H9 (cell line): ENCODE results near the gene PIK3C2A. TPM values are rescaled to one million over a fixed set of nuclear protein-coding genes. Genes with fewer than 3 reads are reported as not detected.

Experiments used
- DNase-seq: peaks from one replicate; pipeline ENCODE4 v3.0.0-alpha.2; 2017
- H2AFZ ChIP-seq: one replicate; pipeline ENCODE4 v1.6.1; 2013; ENCODE audit warnings: mild to moderate bottlenecking, low read length, control low read depth, moderate library complexity
- H2AK5ac ChIP-seq: 2 replicates; pipeline ENCODE4 v1.6.1; 2013; ENCODE audit warnings: low read length, control low read depth, mixed read lengths; ENCODE audit not compliant: insufficient read length
- H2BK120ac ChIP-seq: one replicate; pipeline ENCODE4 v1.6.1; 2013; ENCODE audit warnings: low read depth, mild to moderate bottlenecking, low read length, control low read depth, inconsistent platforms; ENCODE audit not compliant: poor library complexity, severe bottlenecking
- H2BK12ac ChIP-seq: 2 replicates; pipeline ENCODE4 v1.6.1; 2013; ENCODE audit warnings: low read length, control low read depth, mixed read lengths, low read depth; ENCODE audit not compliant: insufficient read length
- H2BK15ac ChIP-seq: 2 replicates; pipeline ENCODE4 v1.6.1; 2013; ENCODE audit warnings: low read depth, low read length, control low read depth
- H2BK20ac ChIP-seq: one replicate; pipeline ENCODE4 v1.6.1; 2013; ENCODE audit warnings: low read depth, mild to moderate bottlenecking, low read length, control low read depth, inconsistent platforms; ENCODE audit not compliant: poor library complexity, severe bottlenecking
- H2BK5ac ChIP-seq: 2 replicates; pipeline ENCODE4 v1.6.1; 2013; ENCODE audit warnings: low read length, control low read depth, mixed read lengths; ENCODE audit not compliant: insufficient read length
- H3K14ac ChIP-seq: 2 replicates; pipeline ENCODE4 v1.6.1; 2013; ENCODE audit warnings: low read length, control low read depth; ENCODE audit not compliant: insufficient read depth
- H3K18ac ChIP-seq: 2 replicates; pipeline ENCODE4 v1.6.1; 2013; ENCODE audit warnings: low read depth, mild to moderate bottlenecking, mixed read lengths, low read length, control low read depth; ENCODE audit not compliant: insufficient read length
- H3K23ac ChIP-seq: 2 replicates; pipeline ENCODE4 v1.6.1; 2013; ENCODE audit warnings: low read length, control low read depth, mixed read lengths, low read depth; ENCODE audit not compliant: insufficient read length
- H3K23me2 ChIP-seq: 2 replicates; pipeline ENCODE4 v1.6.1; 2013; ENCODE audit warnings: low read depth, mild to moderate bottlenecking, mixed read lengths, low read length, control low read depth; ENCODE audit not compliant: insufficient read length, poor library complexity, severe bottlenecking
- H3K27ac ChIP-seq: 2 replicates; pipeline ENCODE4 v1.5.1; 2013; ENCODE audit warnings: low read length, control low read depth, mixed read lengths, low read depth; ENCODE audit not compliant: insufficient read length
- H3K27me3 ChIP-seq: 2 replicates; pipeline ENCODE4 v1.6.1; 2013; ENCODE audit warnings: low read length, control low read depth, inconsistent platforms; ENCODE audit not compliant: insufficient read depth
- H3K4ac ChIP-seq: 2 replicates; pipeline ENCODE4 v1.6.1; 2013; ENCODE audit warnings: low read depth, mild to moderate bottlenecking, control low read depth, inconsistent platforms, low read length, moderate library complexity
- H3K4me1 ChIP-seq: 2 replicates; pipeline ENCODE4 v1.6.1; 2013; ENCODE audit warnings: low read length, control low read depth, inconsistent platforms; ENCODE audit not compliant: insufficient read depth
- H3K4me2 ChIP-seq: 2 replicates; pipeline ENCODE4 v1.6.1; 2013; ENCODE audit warnings: low read length, control low read depth, mixed read lengths; ENCODE audit not compliant: insufficient read length, insufficient read depth
- H3K56ac ChIP-seq: 2 replicates; pipeline ENCODE4 v1.6.1; 2013; ENCODE audit warnings: low read depth, mild to moderate bottlenecking, mixed read lengths, low read length, control low read depth; ENCODE audit not compliant: insufficient read length
- H3K79me1 ChIP-seq: 2 replicates; pipeline ENCODE4 v1.6.1; 2013; ENCODE audit warnings: low read depth, mild to moderate bottlenecking, moderate library complexity, low read length, control low read depth, inconsistent platforms; ENCODE audit not compliant: insufficient read depth, poor library complexity, severe bottlenecking
- H3K79me2 ChIP-seq: 2 replicates; pipeline ENCODE4 v1.6.1; 2013; ENCODE audit warnings: low read length, control low read depth, inconsistent platforms; ENCODE audit not compliant: insufficient read depth
- H3K9ac ChIP-seq: 2 replicates; pipeline ENCODE4 v1.6.1; 2013; ENCODE audit warnings: low read length, control low read depth, mixed read lengths; ENCODE audit not compliant: insufficient read length; ENCODE audit errors: extremely low read depth
- H3K9me3 ChIP-seq: one replicate; pipeline ENCODE4 v1.6.1; 2013; ENCODE audit warnings: low read depth, low read length, inconsistent platforms; ENCODE audit not compliant: control insufficient read depth
- H3T11ph ChIP-seq: one replicate; pipeline ENCODE4 v1.6.1; 2013; ENCODE audit warnings: mild to moderate bottlenecking, low read length, control low read depth, inconsistent platforms
- H4K20me1 ChIP-seq: one replicate; pipeline ENCODE4 v1.6.1; 2013; ENCODE audit not compliant: control insufficient read depth, insufficient read length, insufficient read depth
- H4K5ac ChIP-seq: 2 replicates; pipeline ENCODE4 v1.6.1; 2013; ENCODE audit warnings: low read depth, mild to moderate bottlenecking, mixed read lengths, low read length, control low read depth; ENCODE audit not compliant: insufficient read length
- H4K8ac ChIP-seq: replicated peaks from 2 replicates; pipeline ENCODE4 v1.6.1; 2013; ENCODE audit warnings: low read length, control low read depth, mixed read lengths, low read depth; ENCODE audit not compliant: insufficient read length
- H4K91ac ChIP-seq: 2 replicates; pipeline ENCODE4 v1.6.1; 2013; ENCODE audit warnings: low read depth, mild to moderate bottlenecking, moderate library complexity, mixed read lengths, low read length, control low read depth; ENCODE audit not compliant: insufficient read length
- H3K27ac Mint-ChIP-seq, 3 experiments: 2 replicates in 2 of 3; 3 replicates in 1 of 3; pipeline ENCODE4 v1.8.0; 2020 to 2021; ENCODE audit warnings: mixed read lengths in 3 of 3, mild to moderate bottlenecking in 1 of 3, moderate library complexity in 1 of 3
- H3K27me3 Mint-ChIP-seq: 2 replicates; pipeline ENCODE4 v1.8.0; 2021; ENCODE audit warnings: low read depth, mild to moderate bottlenecking, moderate library complexity, mixed read lengths
- H3K36me3 Mint-ChIP-seq, 3 experiments: 2 replicates in 2 of 3; 3 replicates in 1 of 3; pipeline ENCODE4 v1.8.0; 2020 to 2021; ENCODE audit warnings: low read depth in 3 of 3, mixed read lengths in 3 of 3; ENCODE audit not compliant: insufficient read depth in 1 of 3
- H3K4me1 Mint-ChIP-seq, 2 experiments: 2 replicates each; pipeline ENCODE4 v1.8.0; 2020; ENCODE audit warnings: mixed read lengths in 2 of 2
- H3K4me3 Mint-ChIP-seq, 2 experiments: 2 replicates in 1 of 2; 3 replicates in 1 of 2; pipeline ENCODE4 v1.8.0; 2020 to 2021; ENCODE audit warnings: mild to moderate bottlenecking in 2 of 2, mixed read lengths in 2 of 2, moderate library complexity in 1 of 2
- H3K9me3 Mint-ChIP-seq, 2 experiments: 2 replicates in 1 of 2; 3 replicates in 1 of 2; pipeline ENCODE4 v1.8.0; 2020; ENCODE audit warnings: mild to moderate bottlenecking in 2 of 2, mixed read lengths in 2 of 2, moderate library complexity in 1 of 2
- WGBS: extraction: QIAGEN DNeasy Blood & Tissue Kit; methylation state at CpG from one replicate; pipeline ENCODE4 v1.1.7; 2013; ENCODE audit warnings: missing lambda C conversion rate, low lambda C conversion rate, mixed read lengths; ENCODE audit not compliant: insufficient read length; ENCODE audit errors: extremely low coverage; 5-methylcytosine and 5-hydroxymethylcytosine counted together
- total RNA-seq: library from RNA; stranded (reverse); gene quantifications from 2 replicates; pipeline ENCODE4 v1.2.1, GENCODE V29; 2021
- TF ChIP-seq, protein P1 (sequence below): fragments of 200-600 bp; sonication (generic); conservative IDR thresholded peaks from 3 replicates; pipeline ENCODE4 v1.8.0; 2021; ENCODE audit warnings: antibody characterized with exemption, mild to moderate bottlenecking

The PIK3C2A gene
- total RNA-seq, 1 experiment from 2014 or later, result 82.6 TPM

DNA sequence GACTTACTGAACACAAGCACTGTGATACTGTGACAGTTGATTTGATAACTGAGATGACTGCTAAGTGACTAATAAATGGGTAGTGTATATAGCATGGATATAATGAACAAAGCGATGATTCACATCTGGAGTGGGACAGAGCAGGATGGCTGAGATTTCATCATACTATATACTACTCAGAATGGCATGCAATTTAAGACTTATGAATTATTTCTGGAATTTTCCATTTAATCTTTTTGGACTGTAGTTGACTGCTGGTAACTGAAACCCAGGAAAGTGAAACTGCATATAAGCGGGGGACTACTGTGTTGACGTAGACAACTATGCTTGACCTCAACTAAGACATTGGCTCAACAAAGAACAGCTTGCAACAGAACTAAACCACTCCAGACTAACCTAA, 48.7 kb upstream of the PIK3C2A start:
- Histone ChIP-seq H3T11ph (no peak overlapping the region), H2BK120ac (no peak overlapping the region), H4K8ac (no peak overlapping the region), H4K5ac (no peak overlapping the region), H4K20me1 (no peaks in the 10 kb centered on the region), H3K27me3 (no peaks in the 10 kb centered on the region), H3K4ac (no peak overlapping the region), H3K56ac (no peak overlapping the region), H2AK5ac (no peak overlapping the region), H3K9me3 (no peaks in the 10 kb centered on the region), H3K4me1 (no peaks in the 10 kb centered on the region), H3K4me2 (no peak overlapping the region), H4K91ac (no peak overlapping the region), H2BK15ac (no peak overlapping the region), H2AFZ (no peak overlapping the region), H3K14ac (no peak overlapping the region), H3K79me1 (no peaks in the 10 kb centered on the region), H2BK5ac (no peak overlapping the region), H3K9ac (no peak overlapping the region), H3K18ac (no peak overlapping the region), H3K23me2 (no peaks in the 10 kb centered on the region), H3K79me2 (no peaks in the 10 kb centered on the region), H2BK20ac (no peak overlapping the region), H3K23ac (no peak overlapping the region), H3K27ac (no peak overlapping the region), H2BK12ac (no peak overlapping the region)
- no CpG with 5 or more reads among the region's 3 CpGs for WGBS
- peaks cover 5% of the 10 kb centered on the region for H3K27me3 Mint-ChIP-seq
- H3K27ac Mint-ChIP-seq, result no peak overlapping the region
- H3K4me1 Mint-ChIP-seq, result no peaks in the 10 kb centered on the region
- no peaks in the 10 kb centered on the region for H3K36me3 Mint-ChIP-seq
- TF ChIP-seq, protein P1, sequence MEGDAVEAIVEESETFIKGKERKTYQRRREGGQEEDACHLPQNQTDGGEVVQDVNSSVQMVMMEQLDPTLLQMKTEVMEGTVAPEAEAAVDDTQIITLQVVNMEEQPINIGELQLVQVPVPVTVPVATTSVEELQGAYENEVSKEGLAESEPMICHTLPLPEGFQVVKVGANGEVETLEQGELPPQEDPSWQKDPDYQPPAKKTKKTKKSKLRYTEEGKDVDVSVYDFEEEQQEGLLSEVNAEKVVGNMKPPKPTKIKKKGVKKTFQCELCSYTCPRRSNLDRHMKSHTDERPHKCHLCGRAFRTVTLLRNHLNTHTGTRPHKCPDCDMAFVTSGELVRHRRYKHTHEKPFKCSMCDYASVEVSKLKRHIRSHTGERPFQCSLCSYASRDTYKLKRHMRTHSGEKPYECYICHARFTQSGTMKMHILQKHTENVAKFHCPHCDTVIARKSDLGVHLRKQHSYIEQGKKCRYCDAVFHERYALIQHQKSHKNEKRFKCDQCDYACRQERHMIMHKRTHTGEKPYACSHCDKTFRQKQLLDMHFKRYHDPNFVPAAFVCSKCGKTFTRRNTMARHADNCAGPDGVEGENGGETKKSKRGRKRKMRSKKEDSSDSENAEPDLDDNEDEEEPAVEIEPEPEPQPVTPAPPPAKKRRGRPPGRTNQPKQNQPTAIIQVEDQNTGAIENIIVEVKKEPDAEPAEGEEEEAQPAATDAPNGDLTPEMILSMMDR, result no peak
- H3K4me3 Mint-ChIP-seq, result no peak overlapping the region
- no peaks in the 10 kb centered on the region for H3K9me3 Mint-ChIP-seq
- DNase-seq, result no peak
